CD4-positive, alpha-beta T cell treated with Interleukin-15 for 4 hours (primary cell): ENCODE results near the gene LHPP.

Source experiments
- DNase-seq: peaks from one replicate; pipeline ENCODE4 v3.0.0-alpha.2; 2020; ENCODE audit warnings: low spot score

The LHPP gene

DNA sequence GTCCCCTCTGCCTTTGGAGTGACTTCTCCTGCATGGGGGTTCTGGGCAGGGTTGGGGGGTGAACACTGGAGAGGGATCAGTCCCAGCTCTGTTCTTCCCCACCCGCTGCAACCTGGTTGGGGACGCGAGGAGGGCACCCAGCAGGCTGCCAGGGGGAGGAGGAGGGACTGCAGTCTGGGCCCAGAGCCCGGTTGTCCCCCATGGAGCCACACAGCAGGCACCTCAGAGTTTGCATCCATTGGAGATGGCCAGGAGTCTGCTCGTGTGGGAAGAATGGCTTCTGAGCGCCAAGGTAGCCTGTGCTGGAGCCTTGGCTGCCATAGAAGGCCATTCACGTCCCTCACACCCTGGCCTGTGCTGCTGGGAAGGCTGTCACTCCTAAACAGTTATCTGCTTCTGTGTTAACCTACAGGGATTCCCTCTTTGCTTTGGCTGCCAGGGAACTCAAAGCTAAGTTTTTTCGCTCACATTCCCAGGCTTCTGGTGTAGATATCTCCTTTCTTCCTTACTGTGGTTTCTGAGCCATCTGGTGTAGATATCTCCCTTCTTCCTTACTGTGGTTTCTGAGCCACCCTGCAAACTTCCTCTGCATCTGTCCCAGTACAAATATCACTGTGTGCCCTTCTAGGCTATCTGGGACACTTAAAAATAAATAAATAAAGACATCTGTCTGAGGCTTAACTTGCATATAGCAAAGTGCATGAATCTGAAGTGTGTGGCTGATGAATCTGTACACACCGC, 133.7 kb downstream of the LHPP start:
- no peak for DNase-seq

DNA sequence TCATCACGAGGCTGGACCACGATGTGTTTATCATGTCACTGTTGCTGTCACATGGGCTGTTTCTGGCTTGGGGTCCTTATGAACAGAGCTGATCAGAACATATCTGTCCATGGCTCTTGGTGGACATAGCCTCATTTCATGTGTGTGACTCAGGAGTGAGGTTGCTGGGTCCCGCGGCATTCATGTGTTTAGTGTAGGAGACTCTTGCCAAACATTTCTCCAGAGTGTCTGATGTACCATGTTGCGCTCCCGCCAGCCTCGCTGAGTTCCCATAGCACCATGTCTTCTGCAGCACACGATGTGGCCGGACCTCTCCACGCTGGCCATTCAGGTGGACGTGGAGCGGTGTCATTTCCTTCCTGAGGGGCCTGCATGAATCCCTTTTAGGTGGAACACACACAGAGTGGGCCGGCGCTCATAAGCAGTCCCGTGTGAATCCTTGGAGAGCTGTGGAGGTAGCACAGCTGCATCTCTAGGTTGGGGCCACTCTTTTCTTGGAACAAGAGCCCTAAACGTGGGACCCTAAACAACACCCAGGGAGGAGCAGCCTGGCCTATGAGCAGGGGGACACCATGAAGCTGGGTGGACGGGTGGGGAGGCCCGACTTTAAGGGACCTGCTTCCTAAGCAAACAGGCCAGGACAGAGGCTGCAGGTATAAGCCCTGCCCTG, 134.6 kb downstream of the LHPP start:
- no peak for DNase-seq

DNA sequence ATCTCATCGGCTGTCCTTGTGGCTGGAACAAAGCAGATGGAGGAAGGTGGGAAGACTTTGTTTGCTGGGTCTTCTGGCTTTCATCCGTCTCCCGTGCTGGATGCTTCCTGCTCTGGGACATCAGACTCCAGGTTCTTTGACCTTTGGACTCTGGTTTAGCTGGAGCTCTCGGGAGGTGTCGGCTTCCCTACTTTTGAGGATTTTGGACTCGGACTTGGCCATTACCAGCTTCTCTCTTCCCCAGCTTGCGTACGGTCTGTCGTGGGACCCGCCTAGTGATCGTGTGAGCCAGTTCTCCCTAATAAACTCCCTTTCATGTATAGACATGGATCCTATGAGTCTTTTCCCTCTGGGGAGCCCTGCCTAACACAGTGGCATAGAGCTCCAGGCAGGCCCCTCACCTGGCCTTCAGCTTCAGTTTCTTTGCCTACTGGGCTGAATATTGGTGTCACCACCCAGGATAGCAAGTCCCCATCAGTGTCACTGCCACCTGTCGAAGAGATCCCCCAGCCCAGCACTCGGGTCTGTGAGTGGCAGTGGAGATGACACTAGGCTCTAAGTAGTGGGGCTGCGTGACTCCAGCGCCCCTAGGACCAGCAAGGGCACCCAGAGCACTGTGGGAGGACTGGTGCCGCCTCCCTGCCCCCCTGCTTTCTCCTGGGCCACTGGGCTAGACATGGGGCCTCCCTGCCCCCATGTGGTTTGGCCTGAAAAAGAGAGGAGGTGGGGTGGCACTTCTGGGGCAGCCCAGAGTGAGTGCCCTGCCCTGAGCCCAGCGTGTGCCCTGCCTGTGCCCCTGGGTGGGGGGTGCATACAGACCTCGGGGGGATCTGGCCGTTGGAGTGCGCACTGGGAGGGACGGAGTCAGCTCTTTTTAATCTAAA, 135.6 kb downstream of the LHPP start:
- no peak for DNase-seq

DNA sequence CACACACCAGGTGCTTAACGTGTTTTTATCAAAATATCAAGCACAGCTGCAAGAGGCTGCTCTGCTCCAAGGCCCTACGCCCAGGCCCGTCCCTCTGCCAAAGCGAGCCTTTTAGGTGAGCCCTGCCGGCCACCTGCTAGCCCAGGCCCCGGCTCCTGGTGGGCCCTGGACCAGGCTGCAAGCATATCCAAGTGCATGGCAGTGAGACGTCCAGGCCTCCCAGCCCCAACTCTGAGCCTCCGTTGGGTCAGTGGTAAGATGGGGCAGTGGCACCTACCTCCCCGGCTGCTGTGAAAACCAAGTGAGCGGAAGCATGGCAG, 136.2 kb downstream of the LHPP start:
- no peak for DNase-seq

DNA sequence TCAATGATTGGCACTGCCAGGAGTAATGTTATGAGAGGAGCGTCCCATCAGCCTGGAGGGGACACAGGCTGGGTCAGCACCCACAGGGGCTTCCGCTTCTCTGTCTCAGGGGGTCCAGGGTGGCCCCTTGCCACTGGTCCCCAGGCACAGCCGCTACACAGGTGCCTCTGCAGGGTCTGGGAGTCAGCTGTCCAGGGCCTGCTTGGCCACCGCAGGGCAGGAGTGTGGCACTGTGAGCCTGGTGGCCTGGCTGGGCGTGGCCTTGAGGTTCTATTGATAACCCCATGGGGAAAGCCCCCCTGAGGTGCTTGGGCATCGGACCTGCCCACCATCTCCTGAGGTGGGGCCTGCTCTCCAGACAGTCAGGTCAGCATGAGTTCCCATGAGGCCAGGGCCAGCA, 136.6 kb downstream of the LHPP start:
- DNase-seq: no peak

DNA sequence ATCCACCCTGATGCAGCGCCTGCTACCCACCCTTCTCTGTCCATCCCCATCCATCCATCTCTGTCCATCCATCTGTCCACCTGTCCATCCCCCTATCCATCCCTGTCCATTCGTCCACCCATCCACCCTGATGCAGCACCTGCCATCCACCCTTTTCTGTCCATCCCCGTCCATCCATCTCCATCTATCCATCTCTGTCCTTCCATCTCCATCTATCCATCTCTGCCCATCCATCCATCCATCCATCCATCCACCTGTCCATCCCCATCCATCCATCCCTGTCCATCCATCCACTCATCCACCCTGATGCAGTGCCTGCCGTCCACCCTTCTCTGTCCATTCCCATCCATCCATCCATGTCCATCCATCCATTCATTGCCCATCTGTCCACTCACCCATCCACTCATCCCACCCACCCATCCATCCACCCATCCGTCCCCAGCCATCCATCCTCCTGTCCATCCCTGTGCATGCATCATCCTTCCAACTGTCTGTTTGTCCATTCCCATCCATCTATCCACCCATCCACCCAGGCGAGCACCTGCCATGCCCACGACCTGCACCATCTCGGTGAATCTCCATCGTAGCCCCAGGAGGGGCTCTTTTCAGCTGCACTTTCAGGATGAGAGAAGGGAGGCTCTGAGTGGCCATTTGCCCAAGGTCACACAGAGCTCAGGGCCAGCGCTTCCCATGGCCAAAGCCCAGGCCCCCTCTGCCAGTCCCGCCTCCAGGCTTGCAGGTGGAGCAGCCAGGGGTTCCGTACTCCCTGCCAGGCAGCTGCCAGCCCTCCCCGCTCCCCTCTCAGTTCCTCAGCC, 137.4 kb downstream of the LHPP start:
- no peak for DNase-seq

DNA sequence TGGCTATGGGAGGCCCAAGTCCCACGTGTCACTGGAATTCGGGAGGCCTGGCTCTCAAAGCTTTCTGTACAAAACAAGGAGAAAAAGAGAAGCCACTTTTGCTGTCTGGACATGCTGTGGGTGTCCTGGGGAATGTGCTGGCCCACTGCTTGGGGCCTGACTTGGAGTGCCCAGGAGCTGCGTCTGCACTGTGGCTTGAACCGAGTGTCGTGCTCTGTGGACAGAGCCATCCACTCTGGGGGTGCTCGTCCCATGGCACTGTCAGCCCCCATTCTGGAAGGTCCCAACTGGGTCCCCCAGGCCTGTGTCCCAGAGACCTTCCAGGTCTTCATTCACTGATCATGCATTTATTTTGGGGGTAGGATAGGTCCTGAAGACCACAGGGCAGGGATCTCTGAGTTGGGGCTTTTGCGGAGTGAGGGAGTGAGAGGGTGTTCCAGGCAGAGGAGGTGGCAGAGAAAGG, 138.0 kb downstream of the LHPP start:
- no peak for DNase-seq

DNA sequence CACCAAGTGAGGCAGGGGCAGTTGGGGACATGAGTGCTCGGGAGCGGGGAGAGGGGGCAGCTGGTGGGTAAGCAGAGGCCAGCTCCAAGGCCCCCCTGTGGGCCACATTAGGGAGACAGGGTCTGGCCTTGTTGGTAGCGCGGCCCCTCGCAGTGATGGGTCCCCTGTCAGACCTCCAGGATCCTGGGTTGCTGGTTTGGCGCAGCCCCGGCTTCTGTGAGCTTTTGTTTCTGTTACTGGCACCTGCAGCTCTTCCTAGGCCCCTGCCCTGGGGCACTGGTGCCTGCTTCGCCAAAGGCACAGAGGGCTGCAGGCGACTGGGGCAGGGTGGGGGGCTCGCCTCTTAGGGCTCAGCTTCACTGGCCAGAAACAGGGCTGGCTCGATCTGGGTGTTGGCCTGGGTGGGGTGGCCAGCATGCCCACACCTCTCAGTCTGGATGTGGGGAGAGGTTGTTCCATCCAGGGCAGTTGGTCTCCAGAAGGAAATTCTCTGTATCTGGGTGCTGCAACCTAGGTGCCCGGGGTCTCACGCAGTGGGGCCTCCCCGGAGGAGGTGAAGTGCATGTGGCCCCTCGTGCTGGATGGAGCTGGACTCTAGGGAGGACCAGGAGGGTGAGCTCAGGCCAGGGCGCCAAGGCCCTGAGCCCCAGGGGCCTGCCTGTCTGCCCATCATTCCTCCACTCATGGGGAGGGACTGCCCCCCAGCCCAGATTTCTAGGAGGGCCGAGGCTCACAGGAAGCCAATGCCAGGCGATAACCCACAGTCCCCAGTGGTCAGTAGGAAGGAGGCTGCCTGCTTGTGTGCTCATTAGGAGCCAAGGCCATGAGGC, 138.6 kb downstream of the LHPP start:
- no peak for DNase-seq

DNA sequence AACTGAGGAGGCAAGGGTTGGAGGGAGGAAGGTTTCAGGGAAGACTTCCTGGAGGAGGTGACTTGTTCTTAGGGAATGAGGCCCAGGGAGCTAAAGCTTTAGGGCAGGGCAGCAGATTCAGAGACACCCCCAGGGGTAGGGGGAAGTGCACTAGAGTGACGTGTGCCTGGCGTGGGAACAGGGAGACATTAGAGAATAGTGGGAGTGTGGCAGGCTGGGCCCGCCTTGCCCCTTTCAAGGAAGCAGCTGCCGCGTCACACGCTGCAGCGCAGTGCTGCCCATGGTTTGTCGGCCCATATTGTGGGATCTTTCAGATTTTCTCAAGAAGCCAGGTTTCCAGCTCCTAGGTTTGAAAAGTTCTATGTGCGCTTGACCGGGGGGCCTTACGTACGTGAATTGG, 139.4 kb downstream of the LHPP start:
- DNase-seq: no peak

DNA sequence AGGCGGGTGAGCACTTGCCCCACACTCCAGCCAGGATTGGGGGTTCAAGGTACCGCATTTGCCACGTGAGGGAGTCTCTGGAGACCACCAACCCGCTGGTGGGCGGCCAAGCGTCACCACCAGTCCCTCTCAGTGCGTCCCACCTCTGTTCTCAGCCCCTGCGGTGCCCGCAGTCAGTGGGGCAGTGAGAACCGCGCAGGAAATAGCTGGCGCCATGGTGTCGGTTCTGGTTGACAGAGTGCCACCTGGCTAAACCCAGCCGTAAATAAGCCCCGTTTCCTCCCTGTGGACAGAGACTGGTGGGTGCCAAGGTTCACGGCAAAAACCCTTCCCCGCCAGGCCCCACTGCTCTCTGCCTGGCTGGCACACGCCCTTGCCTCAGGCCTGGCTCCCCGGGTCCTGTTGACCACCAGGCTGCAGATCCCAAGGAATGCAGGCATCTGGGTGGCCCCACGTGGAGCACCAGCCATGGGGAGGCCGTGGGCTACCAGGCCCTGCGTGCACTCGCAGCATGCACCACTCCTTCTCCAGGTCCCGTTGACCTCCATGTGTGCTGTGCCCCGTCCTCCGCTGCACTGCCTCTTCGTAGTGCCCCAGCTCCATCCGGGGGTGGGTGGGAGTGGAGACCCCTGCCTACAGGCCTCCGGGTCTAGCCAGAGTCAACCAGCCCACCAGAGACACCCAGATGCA, 140.0 kb downstream of the LHPP start:
- DNase-seq: no peak

DNA sequence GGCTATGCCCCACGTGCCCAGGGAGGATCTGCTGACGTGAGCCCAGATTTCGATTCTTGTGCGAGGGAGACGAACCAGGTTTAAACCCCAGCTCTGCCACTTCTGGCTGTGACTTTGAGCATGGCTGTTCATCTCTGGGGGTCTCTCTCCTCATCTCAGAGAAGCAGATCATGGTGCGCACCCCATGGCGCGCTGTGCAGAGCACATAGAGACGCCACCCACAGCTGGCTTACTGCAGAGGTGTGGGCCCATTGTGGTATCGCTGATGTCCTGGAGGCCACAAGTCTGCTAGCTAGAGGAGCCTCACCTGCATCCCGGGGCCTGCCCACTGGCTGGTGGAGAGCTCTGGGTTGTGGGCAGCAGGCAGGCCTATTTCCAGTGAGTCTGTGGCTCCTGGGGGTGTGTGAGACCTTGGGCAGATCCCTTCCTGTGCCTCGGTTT, 140.5 kb downstream of the LHPP start:
- DNase-seq: no peak

DNA sequence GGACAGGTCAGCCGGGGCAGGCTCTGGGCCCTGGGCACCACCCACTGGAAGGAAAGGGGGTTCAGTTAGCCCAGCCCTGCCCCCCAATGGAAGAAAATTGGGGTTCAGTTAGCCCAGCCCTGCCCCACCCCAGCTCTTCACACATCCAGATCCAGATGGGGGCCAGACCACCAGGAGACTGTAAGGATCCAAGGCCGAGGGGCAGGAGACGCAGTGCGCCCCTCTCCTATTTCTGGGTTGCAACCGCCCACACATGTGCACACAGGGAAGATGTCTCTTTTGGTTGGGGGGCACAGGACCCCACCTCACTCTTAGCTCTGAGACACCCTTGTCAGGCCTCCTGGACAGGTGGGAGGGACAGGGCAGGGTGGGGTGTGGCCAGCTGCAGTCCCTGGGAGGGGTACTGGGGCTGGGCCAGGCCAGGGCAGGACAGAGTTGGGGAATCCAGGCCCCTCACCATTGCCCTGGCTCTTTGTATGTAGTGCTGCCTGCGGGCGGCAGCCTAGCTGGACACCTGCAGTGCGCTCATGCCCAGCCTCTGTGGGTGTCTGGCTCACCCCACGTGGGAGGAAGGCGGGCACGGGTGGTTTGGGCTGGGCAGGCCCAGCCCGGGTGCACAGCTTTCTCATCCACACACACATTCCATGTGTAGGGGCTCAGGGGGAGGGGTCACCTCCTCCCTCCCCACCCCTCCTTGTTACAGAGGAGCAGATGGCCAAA, 141.2 kb downstream of the LHPP start:
- DNase-seq: no peak

DNA sequence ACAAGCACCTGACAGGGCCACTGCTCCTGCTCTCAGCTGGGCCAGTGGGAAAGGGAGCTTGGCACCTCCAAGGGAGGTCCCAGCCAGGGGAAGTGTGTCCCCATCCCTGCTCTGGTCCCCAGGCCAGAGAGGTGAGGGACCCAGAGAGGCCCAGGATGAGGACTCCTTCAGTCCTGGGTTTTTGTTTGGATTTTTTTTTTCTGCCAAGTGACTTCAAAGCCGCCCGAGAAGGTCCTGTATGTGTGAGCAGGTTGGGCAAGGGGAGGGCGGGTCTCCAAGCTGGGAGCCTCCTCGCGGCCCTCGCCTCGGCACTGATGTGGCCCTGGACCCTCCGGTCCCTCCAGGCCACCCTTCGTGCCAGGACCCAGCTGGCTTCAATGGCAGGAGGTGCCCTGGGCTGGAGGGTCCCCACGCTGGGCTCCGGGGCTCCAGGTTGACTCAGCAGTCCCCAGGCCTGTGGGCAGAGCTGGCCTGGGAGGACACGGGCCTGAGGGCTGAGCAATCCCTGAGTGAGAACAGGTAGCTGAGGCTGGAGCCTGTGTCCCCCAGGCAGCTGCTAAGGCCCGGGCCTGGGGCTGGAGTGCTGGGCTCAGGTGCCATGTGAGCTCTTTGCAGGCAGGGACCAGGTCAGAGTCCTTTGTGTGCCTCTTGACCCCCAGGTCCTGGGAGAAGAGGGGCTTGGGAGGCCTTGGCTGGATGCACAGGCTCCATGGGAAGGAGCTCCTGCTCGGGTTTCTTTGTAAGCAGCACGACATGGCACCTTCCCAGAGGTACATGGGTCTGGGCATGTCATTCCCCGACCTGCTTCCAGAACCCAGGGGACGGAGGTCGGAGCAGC, 142.0 kb downstream of the LHPP start:
- DNase-seq: no peak

DNA sequence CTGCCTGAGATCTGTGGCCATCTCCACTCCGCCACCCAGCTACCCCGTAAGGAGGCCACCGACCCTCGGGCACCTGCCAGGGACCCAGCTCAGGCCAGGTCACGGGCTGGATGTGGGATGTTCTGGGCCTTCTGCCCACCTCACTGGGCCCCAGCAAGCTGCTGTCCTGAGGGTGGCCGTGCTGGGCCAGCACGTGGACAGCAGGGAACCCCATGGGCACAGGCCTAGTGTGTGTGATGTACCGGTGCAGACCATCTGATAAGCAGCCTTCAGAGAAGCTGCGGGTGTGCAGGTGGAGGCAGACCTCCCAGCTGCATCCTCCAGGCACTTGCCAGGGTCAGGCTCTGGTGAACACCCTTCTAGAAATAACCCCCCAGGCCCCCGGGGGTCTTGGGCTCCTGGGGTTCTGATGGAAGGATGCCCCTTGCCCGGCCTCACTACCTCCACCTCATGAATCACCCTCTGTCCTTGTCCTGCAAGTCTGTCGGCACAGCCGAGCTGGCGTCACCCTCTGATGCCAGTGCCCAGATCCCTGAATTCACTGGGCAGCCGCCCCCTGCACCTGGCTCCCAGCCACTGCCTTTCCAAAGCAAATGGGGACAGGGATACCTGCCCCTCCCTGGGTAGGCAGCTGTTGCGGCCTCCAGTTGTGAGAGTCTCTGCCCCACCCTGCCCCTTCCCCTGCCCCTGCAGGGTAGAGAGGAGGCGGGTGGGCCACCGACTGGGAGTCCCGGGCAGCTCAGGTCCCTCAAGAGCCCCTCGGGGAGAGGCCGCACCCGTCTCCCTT, 142.8 kb downstream of the LHPP start:
- no peak for DNase-seq

DNA sequence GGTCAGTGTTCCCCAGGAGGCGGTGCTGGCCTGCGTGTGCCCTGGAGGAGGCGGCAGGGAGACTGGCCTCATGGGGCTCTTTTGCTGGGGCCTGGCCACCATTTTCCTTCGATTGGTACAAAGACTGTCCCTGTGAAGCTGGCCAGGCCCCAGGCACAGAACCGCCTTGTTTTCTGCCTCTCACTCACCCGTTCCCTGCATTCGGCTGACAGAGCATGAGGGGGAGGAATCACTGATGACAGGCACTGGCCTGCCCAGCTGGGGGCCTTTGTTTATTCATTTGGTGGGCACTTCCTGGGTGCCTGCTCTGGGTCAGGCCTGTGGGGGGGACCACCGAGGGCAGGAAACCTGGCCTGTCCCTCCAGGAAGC, 143.4 kb downstream of the LHPP start:
- DNase-seq: no peak

DNA sequence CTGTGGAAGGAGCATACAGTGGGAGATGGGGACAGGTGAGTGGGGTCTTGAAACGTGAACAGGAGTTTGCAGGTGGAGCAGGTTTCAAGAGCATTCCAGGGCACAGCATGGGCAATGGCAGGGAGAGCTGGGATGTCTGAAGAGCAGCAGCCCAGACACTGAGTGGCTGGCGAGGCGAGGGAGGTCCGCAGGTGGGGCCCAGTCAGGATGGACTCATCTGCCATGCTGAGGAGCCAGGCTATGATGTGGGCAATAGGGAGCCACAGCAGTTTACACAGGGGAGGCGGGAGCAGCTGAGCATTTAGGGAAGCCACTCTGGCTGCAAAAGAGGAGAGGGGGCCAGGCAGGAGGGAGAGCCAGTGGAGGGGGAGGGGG, 143.8 kb downstream of the LHPP start:
- no peak for DNase-seq

DNA sequence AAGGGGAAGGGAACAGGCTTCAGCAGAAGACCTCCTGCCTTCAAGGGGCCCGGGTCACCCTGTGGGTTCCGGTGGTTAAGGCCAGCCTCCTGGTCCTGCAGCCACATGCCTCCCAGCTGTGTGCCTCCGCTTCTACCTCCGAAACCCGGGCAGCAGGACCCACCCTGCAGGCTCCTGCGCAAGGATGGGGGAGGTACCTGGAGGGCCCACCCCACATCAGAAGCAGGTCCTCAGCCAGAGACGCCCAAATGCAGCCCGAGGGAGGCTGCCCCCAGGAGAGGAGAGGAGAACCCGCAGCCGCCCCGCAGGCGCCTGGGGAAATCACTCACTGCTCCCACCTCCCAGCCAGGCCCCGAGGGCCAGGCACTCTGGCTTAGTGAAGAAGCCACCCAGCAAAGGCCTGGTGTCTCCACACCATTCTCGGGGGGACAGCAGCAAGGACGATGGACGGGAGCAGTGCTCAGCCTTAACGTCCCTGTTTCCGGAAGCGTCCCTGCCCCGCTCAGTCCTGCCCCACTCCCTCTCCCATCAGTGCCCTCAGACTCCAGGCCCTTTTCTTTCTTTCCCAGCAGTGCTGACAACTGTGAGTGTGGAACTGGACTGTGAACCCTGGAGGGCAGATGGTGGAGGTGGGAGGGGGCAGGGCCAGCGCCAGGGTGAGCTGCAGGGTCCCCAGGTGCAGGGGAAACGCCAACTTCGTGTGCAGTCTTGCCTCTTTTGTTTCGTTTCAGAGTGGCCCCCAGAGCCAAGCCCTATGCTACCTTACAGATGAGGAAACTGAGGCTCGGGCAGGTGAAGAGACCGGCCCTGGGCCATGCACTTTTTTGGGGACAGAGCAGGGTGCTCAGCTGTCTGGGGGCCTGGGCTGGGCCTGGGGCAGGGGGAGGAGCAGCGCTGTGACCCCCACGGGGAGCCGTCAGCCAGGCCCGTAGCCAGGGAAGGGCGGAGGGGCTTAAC, 144.5 kb downstream of the LHPP start:
- DNase-seq: no peak
